Heart left ventricle (tissue), 16 donors: ENCODE measurements around the gene WWOX. TPM values are rescaled to one million over a fixed set of nuclear protein-coding genes. Genes with fewer than 3 reads are reported as not detected.

ENCODE experiments used
- ATAC-seq, 4 donors: fragments of 200-7000 bp; cut with Tn5 transposase; one replicate each; pipeline ENCODE4 v1.9.1; 2020 to 2022; ENCODE audit warnings: moderate library complexity in 4 of 4, mild to moderate bottlenecking in 3 of 4, moderate number of reproducible peaks in 1 of 4
- DNase-seq, 5 donors: peaks; one replicate each; pipeline ENCODE4 v3.0.0-alpha.2; 2020
- H3K27ac ChIP-seq, 12 donors: fragments of 200-600 bp; sonication (generic) in 4 of 12; one replicate each; pipeline versions ENCODE4 v1.5.0 to v1.8.0; 2016 to 2022; ENCODE audit warnings: mild to moderate bottlenecking in 2 of 12
- H3K27me3 ChIP-seq, 9 donors: fragments of 200-600 bp; sonication (generic) in 2 of 9; one replicate each; pipeline versions ENCODE4 v1.5.1 to v1.8.0; 2016 to 2022; ENCODE audit warnings: mild to moderate bottlenecking in 3 of 9
- H3K36me3 ChIP-seq, 9 donors: fragments of 200-600 bp; sonication (generic) in 2 of 9; one replicate each; pipeline versions ENCODE4 v1.5.0 to v1.8.0; 2018 to 2022; ENCODE audit warnings: mild to moderate bottlenecking in 2 of 9
- H3K4me1 ChIP-seq, 12 donors: fragments of 200-600 bp; sonication (generic) in 4 of 12; one replicate each; pipeline versions ENCODE4 v1.5.0 to v1.8.0; 2016 to 2022; ENCODE audit warnings: mild to moderate bottlenecking in 3 of 12
- H3K4me3 ChIP-seq, 12 donors: fragments of 200-600 bp; sonication (generic) in 4 of 12; one replicate each; pipeline versions ENCODE4 v1.5.0 to v1.8.0; 2017 to 2022; ENCODE audit warnings: mild to moderate bottlenecking in 9 of 12, moderate library complexity in 4 of 12
- H3K9me3 ChIP-seq, 12 donors: fragments of 200-600 bp; sonication (generic) in 4 of 12; one replicate each; pipeline versions ENCODE4 v1.5.0 to v1.8.0; 2016 to 2022; ENCODE audit warnings: mild to moderate bottlenecking in 1 of 12
- POLR2A ChIP-seq, 2 donors: fragments of 450-650 bp; IDR thresholded peaks; one replicate each; pipeline ENCODE4 v1.6.1; 2017; ENCODE audit warnings: antibody characterized with exemption in 2 of 2, mild to moderate bottlenecking in 2 of 2, moderate library complexity in 2 of 2
- WGBS, 4 donors: extraction: QIAGEN DNeasy Blood & Tissue Kit in 2 of 4; methylation state at CpG; one replicate each; pipeline versions ENCODE4 v1.1.5 to v1.1.7; 2013 to 2018; 5-methylcytosine and 5-hydroxymethylcytosine counted together
- intact Hi-C, 10 donors: fragments of 100-400 bp; cut with DNase I; formaldehyde crosslinking; loops; one replicate each; pipeline versions ENCODE4 v1.11.1 to v1.14.2; 2022
- polyA plus RNA-seq, 2 donors: library from polyadenylated mRNA; stranded (reverse); fragments of 200-250 nt; gene quantifications; one replicate each; pipeline ENCODE4 v1.2.3, GENCODE V29; 2013
- total RNA-seq, 9 donors: library from RNA; depleted of rRNA in 2 of 9; stranded (reverse); fragments of >200 nt in 2 of 9; fragmentation: NEBNext Ultra II Directional in 3 of 9; extraction: Animal tissue kit (Norgen Biotek cat#: 25700) in 3 of 9; gene quantifications; one replicate each; pipeline versions ENCODE4 v1.1.0 to v1.2.4, GENCODE V29; 2016 to 2023
- TF ChIP-seq, protein P1 (sequence below), 12 donors: fragments of 200-600 bp; sonication (generic) in 4 of 12; IDR thresholded peaks; one replicate each; pipeline versions ENCODE4 v1.5.0 to v1.8.0; 2018 to 2022; ENCODE audit warnings: antibody characterized with exemption in 12 of 12, mild to moderate bottlenecking in 5 of 12
- donor health status: ischemic (EF 13 %, LVEDD 7.1; RV severe dilation, severe dysfunction).
- donor health status: healthy with polysubstance abuse.
- donor health status: DM: no; HTN: yes; CAD: no.
- donor health status: DM: no; HTN: no; CAD: no.
- donor health status: ischemic (EF 25% LVEDD 6.9; RV normal size, moderate dysfunction).
- donor health status: ischemic (EF 25% LVEDD 5.7; RV mildly dilated, moderate dysfunction).
- donor health status: healthy.
- donor health status: DM: yes; HTN: yes; CAD: no.
- donor health status: ischemic (EF 35%, LVEDD 5.7; RV mildly dilated, moderate dysfunction).
- donor health status: nonischemic (EF 11% LVEDD 7.7; RV severe dilation, severe dysfunction).
- donor health status: DM: yes; HTN: yes; CAD: no.
- donor health status: PGD.
- donor health status: ischemic (EF 29% LVEDD 5.4; RV normal size, mild dysfunction).
- donor health status: nonischemic (EF 23%, LVEDD 6.1; RV moderate dilation, normal function).

WWOX gene
- total and polyA plus RNA-seq, 11 donors = 4.3 to 18.3 (median 9.1) TPM

DNA sequence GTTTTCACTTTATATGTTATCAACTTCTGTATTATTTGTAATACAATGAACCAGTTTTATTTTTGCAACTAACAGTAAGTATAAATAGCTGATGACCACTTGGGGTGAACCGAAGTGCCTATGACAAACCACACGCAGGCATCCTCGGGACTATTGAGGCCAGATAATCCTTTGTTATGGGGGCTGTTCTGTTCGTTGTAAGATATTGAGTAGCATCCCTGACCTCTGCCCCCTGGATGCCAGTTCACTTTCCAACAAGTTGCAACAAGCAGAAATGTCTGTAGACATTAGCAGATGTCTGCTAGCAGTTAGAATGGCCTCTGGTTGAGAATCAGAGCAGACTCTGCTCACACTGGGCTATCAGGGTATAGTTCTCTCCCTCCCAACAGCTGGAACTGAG is 277.0 kb downstream of the WWOX start:
- Histone ChIP-seq H3K27ac (no peak overlapping the region), H3K27me3 (no peaks in the 10 kb centered on the region), H3K36me3 (no peaks in the 10 kb centered on the region), H3K4me3 (no peak overlapping the region), H3K4me1 (no peaks in the 10 kb centered on the region), H3K9me3 (peaks cover 0 to 9% (median 0%) of the 10 kb centered on the region in 12 donors)
- WGBS, 4 donors = 38 to 58% (median 42%) methylated on average over 4 of the region's 4 CpGs
- no peak for DNase-seq
- peak in 2 of 4 donors; percentile 39 to 55 for ATAC-seq
- intact Hi-C loops = loop anchor here in 1 of 10 donors (10.0 kb wide), 1 partner anchor 62 kb away; no protein-coding TSS in a partner anchor
- TF ChIP-seq, protein P1, sequence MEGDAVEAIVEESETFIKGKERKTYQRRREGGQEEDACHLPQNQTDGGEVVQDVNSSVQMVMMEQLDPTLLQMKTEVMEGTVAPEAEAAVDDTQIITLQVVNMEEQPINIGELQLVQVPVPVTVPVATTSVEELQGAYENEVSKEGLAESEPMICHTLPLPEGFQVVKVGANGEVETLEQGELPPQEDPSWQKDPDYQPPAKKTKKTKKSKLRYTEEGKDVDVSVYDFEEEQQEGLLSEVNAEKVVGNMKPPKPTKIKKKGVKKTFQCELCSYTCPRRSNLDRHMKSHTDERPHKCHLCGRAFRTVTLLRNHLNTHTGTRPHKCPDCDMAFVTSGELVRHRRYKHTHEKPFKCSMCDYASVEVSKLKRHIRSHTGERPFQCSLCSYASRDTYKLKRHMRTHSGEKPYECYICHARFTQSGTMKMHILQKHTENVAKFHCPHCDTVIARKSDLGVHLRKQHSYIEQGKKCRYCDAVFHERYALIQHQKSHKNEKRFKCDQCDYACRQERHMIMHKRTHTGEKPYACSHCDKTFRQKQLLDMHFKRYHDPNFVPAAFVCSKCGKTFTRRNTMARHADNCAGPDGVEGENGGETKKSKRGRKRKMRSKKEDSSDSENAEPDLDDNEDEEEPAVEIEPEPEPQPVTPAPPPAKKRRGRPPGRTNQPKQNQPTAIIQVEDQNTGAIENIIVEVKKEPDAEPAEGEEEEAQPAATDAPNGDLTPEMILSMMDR (IDR thresholded peaks at IDR 0.05) = no peak
- no peak for TF ChIP-seq POLR2A (IDR thresholded peaks at IDR 0.05)

DNA sequence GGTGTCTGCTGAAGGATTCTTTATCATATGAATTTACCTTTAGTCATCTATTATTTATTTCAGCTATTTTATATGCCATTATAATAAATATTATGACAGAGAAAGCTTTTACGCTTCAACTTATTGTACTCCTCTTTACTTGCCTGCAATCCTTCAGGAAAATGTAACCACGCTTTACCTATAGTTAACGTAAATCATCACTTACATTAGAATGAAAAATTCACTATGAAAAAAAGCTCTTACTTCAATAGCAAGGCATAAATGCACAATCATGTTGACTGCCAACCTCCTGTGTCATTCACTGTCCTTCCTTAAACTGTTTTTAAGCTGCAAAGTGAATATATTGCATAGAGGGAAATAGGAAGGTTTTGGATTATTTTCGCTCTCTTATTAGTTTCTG is 277.9 kb downstream of the WWOX start:
- 89 to 96% (median 95%) methylated on average over 4 of the region's 4 CpGs for WGBS, 4 donors
- no peaks in the 10 kb centered on the region for H3K36me3 ChIP-seq
- H3K9me3 ChIP-seq = peaks cover 0 to 2% (median 0%) of the 10 kb centered on the region in 12 donors
- no peaks in the 10 kb centered on the region for H3K27me3 ChIP-seq
- intact Hi-C loops = loop anchor here in 1 of 10 donors (10.0 kb wide), 1 partner anchor 63 kb away; no protein-coding TSS in a partner anchor
- TF ChIP-seq, protein P1 (IDR thresholded peaks at IDR 0.05) = no peak
- no peak for TF ChIP-seq POLR2A (IDR thresholded peaks at IDR 0.05)
- no peak overlapping the region for H3K4me3 ChIP-seq
- no peak for DNase-seq
- no peak overlapping the region for H3K27ac ChIP-seq
- no peak for ATAC-seq
- H3K4me1 ChIP-seq = no peaks in the 10 kb centered on the region

DNA sequence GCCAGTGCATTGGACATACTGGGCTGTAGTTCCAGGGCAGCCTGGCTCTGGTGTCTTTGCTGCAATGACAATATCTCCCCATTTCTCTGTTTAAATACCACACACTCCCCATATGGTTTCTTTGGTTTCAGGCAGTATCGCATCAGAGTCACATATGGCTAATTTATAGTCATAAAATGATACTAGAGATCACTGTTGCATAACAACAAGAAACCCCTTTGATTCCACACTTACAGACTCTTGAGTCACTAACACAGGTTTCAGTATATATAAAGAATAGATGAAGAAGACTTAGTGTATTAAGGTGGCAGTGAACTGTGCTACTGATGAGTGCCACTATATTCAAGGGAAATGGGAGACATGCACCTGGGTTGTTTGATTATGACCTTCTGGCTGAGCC is 281.6 kb downstream of the WWOX start:
- Histone ChIP-seq H3K4me1 (no peaks in the 10 kb centered on the region), H3K4me3 (no peak overlapping the region), H3K36me3 (no peaks in the 10 kb centered on the region), H3K27ac (no peak overlapping the region), H3K9me3 (no peaks in the 10 kb centered on the region), H3K27me3 (no peaks in the 10 kb centered on the region)
- TF ChIP-seq, protein P1 (IDR thresholded peaks at IDR 0.05) = no peak
- TF ChIP-seq POLR2A (IDR thresholded peaks at IDR 0.05) = no peak
- DNase-seq (no peak), ATAC-seq (no peak)
- WGBS, 4 donors = 95 to 100% (median 97%) methylated on average over 1 of the region's 1 CpG
- intact Hi-C loops = loop anchor here in 1 of 10 donors (10.0 kb wide), 1 partner anchor 46 kb away; no protein-coding TSS in a partner anchor

DNA sequence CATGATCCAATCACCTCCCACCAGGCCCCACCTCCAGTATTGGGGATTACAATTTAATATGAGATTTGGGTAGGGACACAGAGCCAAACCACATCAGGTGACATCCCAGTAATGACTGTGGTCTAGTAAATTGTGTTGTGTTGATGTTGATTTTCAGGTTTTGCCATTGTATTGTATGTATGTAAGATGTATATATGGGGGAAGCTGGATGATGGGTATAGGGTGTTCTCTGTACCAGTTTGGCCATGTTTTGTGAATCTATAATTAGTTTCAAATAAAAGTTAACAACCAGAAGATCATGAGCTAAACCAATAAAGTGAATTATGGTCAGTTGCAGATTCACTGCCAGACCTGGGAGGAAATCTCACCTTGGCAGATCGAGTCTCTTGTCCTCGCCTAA is 283.7 kb downstream of the WWOX start:
- no peaks in the 10 kb centered on the region for H3K9me3 ChIP-seq
- no peak for DNase-seq
- TF ChIP-seq, protein P1 (IDR thresholded peaks at IDR 0.05) = no peak
- TF ChIP-seq POLR2A (IDR thresholded peaks at IDR 0.05) = no peak
- 77 to 99% (median 96%) methylated on average over 2 of the region's 2 CpGs for WGBS, 4 donors
- H3K27me3 ChIP-seq = no peaks in the 10 kb centered on the region
- intact Hi-C loops = loop anchor here in 1 of 10 donors (10.0 kb wide), 1 partner anchor 48 kb away; no protein-coding TSS in a partner anchor
- H3K4me1 ChIP-seq = peaks cover 0 to 8% (median 0%) of the 10 kb centered on the region in 12 donors
- H3K4me3 ChIP-seq = no peak overlapping the region
- no peaks in the 10 kb centered on the region for H3K36me3 ChIP-seq
- no peak for ATAC-seq
- no peak overlapping the region for H3K27ac ChIP-seq
